ENCODE measurements around the gene RAX. TPM values are rescaled to one million over a fixed set of nuclear protein-coding genes. Genes with fewer than 3 reads are reported as not detected.

The RAX gene
- not detected for polyA plus RNA-seq

GRCh38 chr18:59272891-59273758 is at the start of gene RAX:
TSS of gene RAX (minus strand) at chr18:59273454. CDS start at chr18:59273206, 248 bp downstream.
- no peak within 1 kb of the TSS for H3K27ac ChIP-seq (ENCODE audit: low read depth, low read length)
- 1 to 3% (median 2%) methylated on average over 74 to 88 of the region's 88 CpGs for WGBS, 3 donors

- H3K27ac ChIP-seq (ENCODE audit: low read depth, low read length), result no peak within 1 kb of the TSS
- WGBS, 3 donors, result 86 to 93% (median 90%) methylated on average over 4 of the region's 4 CpGs
These were observed 45.3 kb upstream of the RAX start, which contains the start of gene CPLX4 for GRCh38 chr18:59318460-59319050. TSS of gene CPLX4 (minus strand) at chr18:59318649. CDS start at chr18:59318462, 187 bp downstream.

- WGBS, 3 donors, result 78 to 90% (median 88%) methylated on average over 7 of the region's 7 CpGs
These were observed 38.4 kb upstream of the RAX start for GRCh38 chr18:59311631-59312030.

GRCh38 chr18:59308938-59309260 is 35.6 kb upstream of the RAX start:
- H3K27ac ChIP-seq (ENCODE audit: low read depth, low read length), result no peak overlapping the region
- WGBS, 3 donors, result 10 to 15% (median 12%) methylated on average over 5 of the region's 5 CpGs

More at GRCh38 chr18:59311631-59312030, 38.4 kb upstream of the RAX start:
- no peak overlapping the region for H3K27ac ChIP-seq (ENCODE audit: low read depth, low read length)

- no peak overlapping the region for H3K27ac ChIP-seq (ENCODE audit: low read depth, low read length)
- whole genome bisulfite sequencing, 3 donors, result 1 to 3% (median 2%) methylated on average over 46 of the region's 46 CpGs
These were observed 35.1 kb upstream of the RAX start for GRCh38 chr18:59308248-59308937.

- H3K27ac ChIP-seq (ENCODE audit: low read depth, low read length), result no peak overlapping the region
- 79 to 86% (median 81%) methylated on average over 6 of the region's 6 CpGs for WGBS, 3 donors
These were observed 33.4 kb upstream of the RAX start for GRCh38 chr18:59306640-59307039.

GRCh38 chr18:59305295-59305694 is 32.0 kb upstream of the RAX start:
- 70 to 73% (median 71%) methylated on average over 4 of the region's 4 CpGs for WGBS, 3 donors
- no peak overlapping the region for H3K27ac ChIP-seq (ENCODE audit: low read depth, low read length)

- 78 to 83% (median 81%) methylated on average over 9 of the region's 9 CpGs for WGBS, 3 donors
- no peak overlapping the region for H3K27ac ChIP-seq (ENCODE audit: low read depth, low read length)
These were observed 30.5 kb upstream of the RAX start for GRCh38 chr18:59303656-59304195.

GRCh38 chr18:59303006-59303405 is 29.8 kb upstream of the RAX start:
- no peak overlapping the region for H3K27ac ChIP-seq (ENCODE audit: low read depth, low read length)
- WGBS, 3 donors, result 77 to 90% (median 82%) methylated on average over 2 of the region's 2 CpGs

- no peak overlapping the region for H3K27ac ChIP-seq (ENCODE audit: low read depth, low read length)
- 69 to 85% (median 74%) methylated on average over 4 of the region's 4 CpGs for WGBS, 3 donors
These were observed 28.7 kb upstream of the RAX start for GRCh38 chr18:59301929-59302328.

GRCh38 chr18:59300676-59301285 is 27.5 kb upstream of the RAX start:
- WGBS, 3 donors, result 68 to 80% (median 71%) methylated on average over 3 of the region's 3 CpGs
- no peak overlapping the region for H3K27ac ChIP-seq (ENCODE audit: low read depth, low read length)

GRCh38 chr18:59298871-59299270 is 25.6 kb upstream of the RAX start:
- 68 to 79% (median 78%) methylated on average over 8 of the region's 8 CpGs for WGBS, 3 donors
- H3K27ac ChIP-seq (ENCODE audit: low read depth, low read length), result no peak overlapping the region

GRCh38 chr18:59293317-59293716 is 20.1 kb upstream of the RAX start:
- H3K27ac ChIP-seq (ENCODE audit: low read depth, low read length), result no peak overlapping the region

- no peak overlapping the region for H3K27ac ChIP-seq (ENCODE audit: low read depth, low read length)
- WGBS, 3 donors, result 52 to 68% (median 59%) methylated on average over 6 of the region's 6 CpGs
These were observed 13.1 kb upstream of the RAX start for GRCh38 chr18:59286341-59286740.

- 80 to 81% (median 80%) methylated on average over 11 of the region's 11 CpGs for WGBS, 3 donors
- H3K27ac ChIP-seq (ENCODE audit: low read depth, low read length), result no peak overlapping the region
These were observed 9.1 kb upstream of the RAX start for GRCh38 chr18:59282341-59282740.

- no peak overlapping the region for H3K27ac ChIP-seq (ENCODE audit: low read depth, low read length)
- WGBS, 3 donors, result 31 to 63% (median 56%) methylated on average over 1 of the region's 1 CpG
These were observed 6.5 kb upstream of the RAX start for GRCh38 chr18:59279722-59280121.

GRCh38 chr18:59279193-59279592 is 5.9 kb upstream of the RAX start:
- no peak overlapping the region for H3K27ac ChIP-seq (ENCODE audit: low read depth, low read length)
- 62 to 79% (median 67%) methylated on average over 3 of the region's 3 CpGs for WGBS, 3 donors

- whole genome bisulfite sequencing, 3 donors, result 63 to 72% (median 66%) methylated on average over 5 of the region's 5 CpGs
These were observed 5.5 kb upstream of the RAX start for GRCh38 chr18:59278793-59279192.

GRCh38 chr18:59276047-59276446 is 2.8 kb upstream of the RAX start:
- 26 to 34% (median 33%) methylated on average over 5 of the region's 5 CpGs for WGBS, 3 donors
- H3K27ac ChIP-seq (ENCODE audit: low read depth, low read length), result no peak overlapping the region

More at GRCh38 chr18:59278793-59279192, 5.5 kb upstream of the RAX start:
- no peak overlapping the region for H3K27ac ChIP-seq (ENCODE audit: low read depth, low read length)

Measured in adipose tissue (tissue), 3 donors.